ENCODE measurements around the gene SRRM3.
"Not testable (repeated sequence)": the region's sequence is repeated elsewhere in the genome, so short reads cannot be mapped to it uniquely, and the experiment has no call there.

Gene SRRM3

DNA sequence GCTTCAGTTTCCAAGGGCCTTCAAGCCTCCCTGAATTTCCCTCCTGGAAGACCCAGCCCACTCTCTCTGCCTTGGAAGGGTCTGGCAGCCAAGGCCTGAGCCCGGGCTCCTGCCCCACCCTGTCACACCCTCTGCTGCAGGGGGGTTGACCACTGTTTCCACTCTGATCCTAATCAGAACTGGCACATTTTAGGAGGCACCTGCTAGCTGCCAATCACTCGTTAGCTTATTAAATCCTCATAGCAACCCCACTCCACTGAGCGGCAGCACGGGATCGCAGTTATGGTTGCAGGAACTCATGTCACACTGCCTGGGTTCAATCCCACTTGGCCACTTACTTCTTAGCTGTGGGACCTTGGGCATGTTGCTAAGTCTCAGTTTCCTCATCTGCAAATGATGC, 113.7 kb downstream of the SRRM3 start:
- no peak for DNase-seq (ENCODE audit: low read depth)

DNA sequence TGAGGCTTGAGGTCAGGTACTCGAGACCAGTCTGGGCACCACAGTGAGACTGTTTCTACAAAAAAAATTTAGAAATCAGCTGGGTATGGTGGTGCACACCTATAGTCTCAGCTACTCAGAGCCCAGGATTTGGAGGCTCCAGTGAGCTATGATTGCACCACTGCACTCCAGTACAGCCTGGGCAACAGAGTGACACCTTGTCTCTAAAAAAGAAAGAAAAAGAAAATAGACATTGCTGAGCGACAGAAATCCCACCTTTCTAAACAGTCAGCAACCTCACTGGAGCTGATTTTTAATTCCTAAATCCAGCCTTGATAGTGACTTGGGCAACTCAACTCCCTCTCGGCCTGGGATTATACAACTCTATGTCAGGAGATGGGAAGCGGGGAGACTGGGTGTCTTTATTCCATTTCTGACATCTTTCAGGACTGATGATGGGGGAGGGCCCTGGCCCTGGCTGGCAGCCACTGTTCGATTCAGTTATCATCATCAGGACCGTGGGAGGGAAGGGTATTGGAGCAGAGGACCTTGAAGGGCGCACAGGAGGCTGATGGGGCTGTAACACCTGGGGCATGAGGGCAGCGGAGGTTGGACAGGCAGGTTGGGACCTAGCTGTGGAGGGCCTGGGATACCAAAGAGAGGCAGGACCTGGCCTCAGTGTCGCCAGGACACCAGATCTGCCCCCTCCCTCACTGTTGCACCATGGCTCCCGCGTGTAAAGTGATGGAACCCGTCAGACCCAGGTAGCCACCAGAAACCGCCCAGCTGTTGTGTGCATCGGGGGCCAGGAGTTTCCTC, 115.5 kb downstream of the SRRM3 start:
- DNase-seq (ENCODE audit: low read depth) = no peak

DNA sequence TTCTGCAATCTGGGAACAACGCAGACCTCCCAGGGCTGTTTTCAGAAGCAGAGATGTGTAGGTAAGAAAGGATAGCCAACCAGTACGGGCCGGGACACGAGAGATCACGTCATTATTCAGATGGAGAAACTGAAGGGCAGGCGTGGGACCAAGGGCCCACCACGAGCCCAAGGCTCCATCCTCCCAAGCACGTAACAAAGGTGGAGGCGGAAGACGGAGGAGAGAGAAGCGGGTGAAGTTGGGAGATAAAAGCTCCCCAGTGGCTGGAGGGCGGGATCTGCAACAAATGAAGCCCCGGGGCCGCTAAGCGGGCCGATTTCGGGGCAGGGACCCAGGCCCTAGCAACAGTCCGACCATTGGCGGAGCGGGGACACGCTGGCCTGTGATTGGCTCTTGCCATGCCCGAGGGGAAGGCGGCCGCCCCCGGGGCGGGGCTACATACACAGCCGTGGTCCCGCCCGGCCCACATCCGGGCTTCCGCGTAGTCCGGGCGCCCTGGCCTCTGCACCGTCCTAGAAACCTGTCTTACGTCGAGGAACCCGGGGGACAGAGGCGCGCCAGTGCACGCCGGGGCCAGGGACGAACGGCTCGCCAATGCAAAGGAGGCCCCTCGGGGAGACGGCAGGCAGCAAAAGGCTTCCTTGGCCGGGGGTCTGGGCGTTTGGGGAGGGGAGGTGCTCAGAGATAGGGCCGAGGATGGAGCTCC, 116.2 kb downstream of the SRRM3 start:
- peak; percentile 94 for DNase-seq (ENCODE audit: low read depth)

DNA sequence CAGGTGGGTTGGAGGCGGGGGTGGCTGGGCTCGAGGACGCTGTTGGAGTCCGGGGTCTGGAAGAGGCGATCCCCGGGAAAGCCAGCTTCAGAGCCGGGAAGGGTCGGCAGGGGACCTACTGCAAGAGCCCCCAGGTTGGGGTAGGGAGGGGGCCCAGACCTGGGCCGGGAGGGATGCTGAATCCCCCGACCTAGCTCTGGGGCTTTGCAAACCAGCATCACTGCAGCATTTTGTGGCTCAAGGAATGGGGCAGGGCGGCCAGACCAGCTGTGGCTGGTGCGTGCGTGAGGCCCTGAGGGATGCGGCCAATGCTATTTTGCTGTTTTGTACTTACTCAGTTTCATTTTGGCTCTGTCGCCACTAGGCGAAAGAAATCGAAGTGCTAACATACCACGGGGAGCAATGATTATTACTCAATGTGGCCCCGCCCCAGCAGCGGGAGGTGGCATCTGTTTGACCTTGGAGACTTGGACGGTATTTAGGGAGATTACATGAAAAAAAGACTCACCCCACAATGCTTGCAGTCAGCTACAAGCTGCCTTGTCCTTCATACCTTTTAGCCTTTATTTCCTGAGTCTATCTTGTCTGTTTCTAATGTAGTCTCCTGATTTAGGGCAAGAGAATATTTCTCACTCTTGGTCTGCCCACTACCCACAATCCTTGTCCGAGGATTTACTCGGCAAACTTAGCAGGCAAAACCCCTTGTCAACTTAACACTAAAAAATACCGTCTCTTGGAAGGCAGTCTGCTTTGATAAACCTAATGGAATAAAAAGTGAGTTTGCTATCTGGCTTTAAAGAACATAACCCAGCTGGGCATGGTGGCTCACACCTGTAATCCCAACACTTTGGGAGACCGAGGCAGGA, 117.0 kb downstream of the SRRM3 start:
- peak; percentile 87 for DNase-seq (ENCODE audit: low read depth)

DNA sequence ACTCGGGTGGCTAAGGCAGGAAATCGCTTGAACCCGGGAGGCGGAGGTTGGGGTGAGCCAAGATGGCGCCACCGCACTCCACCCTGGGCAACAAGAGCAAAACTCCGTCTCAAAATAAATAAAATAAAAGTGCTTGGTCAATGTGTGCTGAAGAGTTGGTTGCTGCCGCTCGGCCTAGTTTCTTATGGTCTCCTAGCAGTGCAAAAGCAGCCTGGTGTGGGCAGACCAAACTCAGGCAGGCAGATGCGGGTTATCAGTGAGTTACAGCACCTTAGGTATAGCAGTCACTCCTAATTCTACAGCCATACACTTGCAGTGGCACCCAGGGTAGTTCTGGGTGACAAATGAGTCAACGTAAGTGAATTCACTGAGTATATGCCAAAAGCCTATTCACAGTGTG, 123.4 kb downstream of the SRRM3 start:
- DNase-seq (ENCODE audit: low read depth) = no peak

DNA sequence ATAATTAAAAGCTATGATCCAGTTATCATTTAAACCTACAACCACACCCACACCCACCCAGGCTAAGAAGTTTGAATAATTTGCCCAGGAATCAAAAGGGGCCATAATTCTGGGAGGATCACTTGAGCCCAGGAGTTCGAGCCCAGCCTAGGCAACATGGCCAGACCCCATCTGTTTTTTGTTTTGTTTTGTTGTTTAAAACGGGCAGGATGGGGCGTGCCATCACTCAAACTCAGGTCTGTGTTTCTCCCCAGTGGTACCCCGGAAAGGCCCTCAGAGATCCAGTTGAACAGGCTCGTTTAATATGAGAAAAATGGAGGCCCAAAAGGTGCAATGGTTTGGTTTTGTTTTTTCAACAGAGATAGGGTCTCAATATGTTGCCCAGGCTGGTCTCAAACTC, 124.1 kb downstream of the SRRM3 start:
- DNase-seq (ENCODE audit: low read depth) = no peak

DNA sequence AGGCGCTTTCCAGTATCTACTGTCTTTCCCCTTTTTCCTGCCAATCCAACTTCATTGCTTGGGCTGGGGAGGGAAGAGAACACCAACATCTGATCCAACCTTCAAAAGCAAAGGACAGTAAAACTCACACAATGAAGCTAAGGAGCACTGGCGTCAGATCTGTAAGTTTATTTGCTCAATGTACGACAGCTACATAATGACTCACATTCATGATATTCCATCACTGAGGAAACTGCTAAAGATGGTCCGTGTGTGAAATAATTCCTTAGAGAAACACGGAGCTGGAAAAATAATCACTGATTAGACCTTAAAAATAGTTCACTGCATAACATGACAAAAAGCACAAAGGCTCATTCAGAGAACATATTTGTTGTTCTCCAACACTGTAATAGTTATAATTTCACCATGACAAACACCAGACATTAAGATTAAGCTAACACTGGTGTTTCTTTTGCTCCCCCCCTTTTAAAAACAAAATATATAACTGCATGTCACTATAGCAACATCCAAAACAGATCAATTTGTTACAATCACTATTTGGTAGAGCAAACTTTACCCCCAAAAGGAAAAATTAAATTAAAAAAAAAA, 125.0 kb downstream of the SRRM3 start:
- no peak for DNase-seq (ENCODE audit: low read depth)

DNA sequence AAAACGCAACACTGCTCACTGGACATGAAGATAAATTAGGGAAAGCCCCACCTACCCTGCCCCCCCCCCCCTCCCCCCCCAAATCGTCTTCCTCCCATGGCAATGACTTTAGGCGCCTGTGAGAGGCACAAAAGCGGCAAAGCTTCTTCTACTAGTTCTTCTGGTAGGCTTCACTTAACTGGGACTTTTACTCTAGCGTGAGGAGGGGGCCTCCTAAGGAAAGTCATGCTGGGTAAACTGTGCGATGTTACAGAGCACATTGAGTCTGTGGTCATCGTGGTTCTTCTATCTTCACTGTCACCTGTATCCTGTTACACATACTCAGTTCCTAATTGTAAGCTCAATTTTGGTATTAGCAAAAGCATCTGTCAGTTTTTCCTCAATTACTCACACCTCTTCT, 125.9 kb downstream of the SRRM3 start:
- DNase-seq (ENCODE audit: low read depth) = no peak

DNA sequence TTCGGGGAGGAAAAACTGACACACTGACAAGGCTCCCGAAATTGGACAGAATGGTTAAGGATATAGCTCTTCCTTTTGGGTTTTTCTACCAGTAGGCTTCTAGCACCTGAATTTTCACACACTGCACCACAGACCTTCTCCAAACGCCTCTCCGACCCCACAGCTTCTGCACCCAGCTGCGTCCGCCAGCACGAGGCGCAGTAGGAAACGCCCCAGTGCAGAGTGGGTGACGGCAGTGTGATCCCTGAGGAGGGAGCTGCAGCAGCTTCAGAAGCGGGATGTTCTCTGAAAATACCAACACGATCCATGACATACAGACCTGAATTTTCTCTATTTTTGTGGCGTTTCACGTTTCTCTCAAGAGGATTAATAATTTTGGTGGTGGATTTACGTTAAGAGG, 126.7 kb downstream of the SRRM3 start:
- DNase-seq (ENCODE audit: low read depth) = no peak

DNA sequence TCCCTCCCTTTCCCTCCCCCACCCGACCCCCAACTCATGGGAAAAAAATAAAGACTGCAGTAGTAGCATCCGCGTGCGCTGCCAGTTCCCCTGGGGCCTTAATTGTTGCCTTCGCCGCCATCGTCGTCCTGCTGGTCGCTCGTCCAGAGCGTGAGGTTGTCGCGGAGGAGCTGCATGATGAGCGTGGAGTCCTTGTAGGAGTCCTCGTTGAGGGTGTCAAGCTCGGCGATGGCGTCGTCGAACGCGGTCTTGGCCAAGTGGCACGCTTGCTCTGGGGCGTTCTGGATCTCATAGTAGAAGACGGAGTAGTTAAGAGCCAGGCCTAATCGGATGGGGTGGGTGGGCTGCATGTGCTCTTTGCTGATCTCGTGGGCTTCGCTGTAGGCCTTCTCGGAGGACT, 127.8 kb downstream of the SRRM3 start:
- DNase-seq (ENCODE audit: low read depth) = no peak

DNA sequence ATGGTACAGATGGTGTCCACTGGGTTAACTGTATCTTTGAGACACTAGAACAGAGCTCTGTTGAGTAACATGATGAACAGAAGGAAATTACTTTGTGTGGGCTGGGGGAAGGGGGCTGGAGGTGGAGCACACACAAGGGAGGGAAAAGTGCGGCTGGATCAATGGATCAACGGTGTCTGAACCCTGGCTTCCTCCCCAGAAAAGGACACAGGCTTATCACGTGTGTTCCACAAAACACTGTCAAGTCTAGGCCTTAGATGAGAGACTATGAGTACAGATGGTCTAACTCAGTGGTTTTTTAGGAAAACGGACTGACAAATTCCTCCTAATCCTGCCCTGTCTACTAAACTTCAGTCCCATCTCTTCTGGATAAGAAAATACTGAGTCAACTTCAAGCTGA, 128.6 kb downstream of the SRRM3 start:
- DNase-seq (ENCODE audit: low read depth) = no peak

DNA sequence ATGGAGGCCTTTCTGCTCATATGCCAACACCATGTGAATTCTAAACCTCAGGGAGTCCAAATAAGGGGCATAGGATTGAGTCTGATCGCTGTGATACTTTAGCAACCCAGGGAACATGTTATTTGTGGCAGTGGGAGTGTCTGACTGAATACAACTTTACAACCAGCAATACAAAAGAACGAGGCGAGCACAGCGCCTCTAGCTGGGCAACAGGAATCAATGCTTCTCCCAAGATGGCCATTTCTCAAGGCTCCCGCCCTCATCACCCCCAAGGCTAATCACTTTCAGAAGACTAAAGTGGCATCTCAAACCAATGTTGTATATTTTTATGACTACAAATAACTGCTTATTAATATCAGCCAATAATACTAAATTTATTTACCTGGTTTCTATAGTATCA, 129.0 kb downstream of the SRRM3 start:
- no peak for DNase-seq (ENCODE audit: low read depth)

DNA sequence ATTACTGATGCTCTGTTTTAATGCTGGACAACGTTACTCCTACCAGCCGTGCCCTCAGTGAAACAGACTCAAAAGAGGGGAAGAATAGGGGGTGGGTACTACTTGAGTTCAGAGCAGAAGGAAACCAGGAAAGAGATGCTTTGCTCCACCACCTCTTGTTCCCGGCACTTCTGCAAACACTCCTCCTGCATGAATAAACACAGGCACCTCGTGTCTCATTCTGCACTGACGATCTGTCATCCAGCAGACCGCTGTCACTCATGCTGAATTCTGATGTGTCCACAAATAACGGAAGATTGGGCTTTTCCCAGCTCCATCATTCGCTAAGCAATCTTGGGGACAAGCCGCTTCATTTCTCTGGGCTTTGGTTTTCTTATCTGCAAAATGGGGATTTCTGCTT, 130.4 kb downstream of the SRRM3 start:
- no peak for DNase-seq (ENCODE audit: low read depth)

DNA sequence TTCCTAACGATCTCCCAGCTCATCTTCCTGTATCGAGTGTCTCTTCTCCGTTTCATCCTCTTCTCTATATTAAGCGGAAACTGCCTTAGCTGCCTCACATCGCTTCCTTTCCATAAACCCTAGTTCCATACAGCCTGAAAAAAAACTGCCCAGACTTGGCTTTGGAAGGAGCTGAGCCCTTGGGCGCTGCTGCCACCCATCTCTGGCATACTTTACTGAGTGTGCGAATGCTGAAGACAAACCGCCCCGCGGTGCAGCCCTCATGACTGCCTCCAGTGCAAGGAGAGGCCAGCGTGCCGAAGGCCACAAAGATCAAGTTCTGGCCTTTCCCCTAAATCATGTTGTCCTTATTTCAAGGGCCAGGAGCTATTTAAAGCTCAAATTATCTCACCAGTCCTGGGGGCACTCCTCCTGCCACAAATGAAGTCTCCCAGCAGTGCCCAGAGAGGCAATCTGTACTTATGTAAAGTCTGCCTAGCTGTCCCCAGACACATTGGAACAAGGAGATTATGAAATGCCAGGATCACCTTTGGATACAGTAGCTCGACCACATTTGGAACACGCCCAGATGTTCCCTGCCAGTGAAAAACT, 131.9 kb downstream of the SRRM3 start:
- no peak for DNase-seq (ENCODE audit: low read depth)

DNA sequence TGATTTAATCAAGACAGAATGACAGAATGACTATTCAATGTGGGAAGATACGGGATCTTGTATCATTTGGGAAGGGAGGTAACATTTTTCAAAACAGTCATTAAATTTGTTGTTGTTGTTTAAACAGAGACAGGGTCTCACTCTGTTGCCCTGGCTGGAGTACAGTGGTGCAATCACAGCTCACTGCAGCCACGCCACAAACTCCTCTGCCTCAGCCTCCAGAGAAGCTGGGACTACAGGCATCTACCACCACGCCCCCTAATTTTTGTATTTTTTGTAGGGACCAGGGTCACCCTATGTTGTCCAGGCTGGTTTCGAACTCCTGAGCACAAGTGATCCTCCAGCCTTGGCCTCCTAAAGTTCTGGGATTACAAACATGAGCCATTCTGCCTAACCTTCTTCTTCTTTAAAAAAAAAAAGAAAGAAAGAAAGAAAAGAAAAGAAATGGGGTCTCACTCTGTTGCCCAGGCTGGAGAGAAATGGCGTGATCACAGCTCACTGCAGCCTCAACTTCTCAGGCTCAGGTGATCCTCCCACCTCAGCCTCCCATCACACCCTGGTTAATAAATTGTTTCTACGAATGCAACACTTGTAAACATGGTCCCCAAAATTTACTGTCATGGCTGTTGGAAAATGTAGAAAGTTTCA, 132.7 kb downstream of the SRRM3 start:
- DNase-seq (ENCODE audit: low read depth) = no peak

DNA sequence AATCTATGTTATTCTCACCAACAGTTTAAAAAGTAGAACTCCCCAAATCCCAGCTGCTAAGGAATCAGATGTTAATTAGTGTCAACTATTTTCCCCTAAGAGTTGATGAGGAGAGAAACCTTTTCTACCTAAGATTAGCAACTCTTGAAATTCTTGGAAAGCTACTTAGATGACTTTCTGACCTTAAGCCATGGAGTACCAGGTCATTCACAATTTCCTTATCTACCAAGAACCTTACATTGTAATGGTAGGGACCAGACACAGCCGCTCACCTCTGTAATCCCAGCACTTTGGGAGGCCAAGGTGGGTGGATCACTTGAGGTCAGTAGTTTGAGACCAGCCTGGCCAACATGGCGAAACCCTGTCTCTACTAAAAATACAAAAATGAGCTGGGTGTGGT, 133.7 kb downstream of the SRRM3 start:
- not testable (repeated sequence) for DNase-seq (ENCODE audit: low read depth)

DNA sequence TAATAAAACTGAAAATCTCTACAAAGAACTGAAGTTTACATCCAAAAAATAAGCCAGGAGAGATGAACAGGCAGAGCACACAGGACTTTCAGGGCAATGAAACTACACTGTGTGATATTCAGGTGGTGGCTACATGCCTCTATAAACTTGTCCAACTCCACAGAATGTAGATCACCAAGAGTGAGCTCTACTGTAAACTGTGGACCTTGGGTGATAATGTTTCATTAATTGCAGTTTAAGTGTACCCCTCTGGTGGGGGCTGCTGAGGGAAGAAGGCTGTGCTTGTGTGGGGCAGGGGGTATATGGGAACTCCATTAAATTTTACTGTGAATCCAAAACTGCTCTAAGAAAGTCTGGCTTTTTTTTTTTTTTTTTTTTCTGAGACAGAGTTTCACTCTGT, 134.4 kb downstream of the SRRM3 start:
- no peak for DNase-seq (ENCODE audit: low read depth)

Measured in fibroblast of the conjunctiva (primary cell).